HepG2 (cell line): Measurements from ENCODE around the gene MIF4GD. TPM values are rescaled to one million over a fixed set of nuclear protein-coding genes. Genes with fewer than 3 reads are reported as not detected.

ENCODE experiments used
- ATAC-seq: fragments of 200-7000 bp; cut with Tn5 transposase; 3 replicates; pipeline ENCODE4 v1.9.1; 2020; ENCODE audit warnings: mild to moderate bottlenecking, moderate library complexity
- BruUV-seq: library from RNA; stranded (reverse); fragments of 400-500 nt; replicated peaks from 2 replicates; lab custom pipeline; 2021; lab: Mats Ljungman, UMichigan
- CTCF ChIA-PET: fragments of 300-600 bp; formaldehyde crosslinking; extraction: SDS; loops from one replicate; lab custom pipeline; 2021; ENCODE audit warnings: low total read pairs, inconsistent platforms, low intra/inter-chr PET ratio; lab: Yijun Ruan, JAX
- POLR2A ChIA-PET: fragments of 350-600 bp; sonication (Branson Sonifier 250); formaldehyde crosslinking; loops from one replicate; lab custom pipeline; 2020; ENCODE audit warnings: antibody characterized with exemption, inconsistent platforms; lab: Yijun Ruan, JAX
- DNase-seq: peaks from one replicate; pipeline ENCODE4 v3.0.0-alpha.2; 2015; ENCODE audit warnings: low spot score
- FAIRE-seq: peaks from 3 replicates; lab custom pipeline; 2011; peaks lifted over from hg19 to GRCh38; lab: Jason Lieb, UNC
- H2AFZ ChIP-seq: one replicate; pipeline ENCODE4 v1.6.1; 2011; ENCODE audit warnings: low read length, inconsistent platforms
- H3K27ac ChIP-seq: fragments of 300-600 bp; 3 replicates; pipeline ENCODE4 v1.8.0; 2011; ENCODE audit warnings: mixed run types, mild to moderate bottlenecking, mixed read lengths, low read length, inconsistent platforms; ENCODE audit not compliant: insufficient read depth; ENCODE audit errors: extremely low read length
- H3K27me3 ChIP-seq, 2 experiments: fragments of 200-600 bp in 1 of 2; 2 replicates in 1 of 2; 3 replicates in 1 of 2; pipeline versions ENCODE4 v1.6.0 to v1.8.0; 2011; ENCODE audit warnings: low read length in 2 of 2, mild to moderate bottlenecking in 2 of 2, moderate library complexity in 2 of 2, inconsistent platforms in 1 of 2; ENCODE audit not compliant: insufficient read depth in 2 of 2, control insufficient read depth in 1 of 2
- H3K36me3 ChIP-seq, 2 experiments: fragments of 200-600 bp in 1 of 2; replicated peaks in 1 of 2; 2 replicates in 1 of 2; 3 replicates in 1 of 2; pipeline versions ENCODE4 v1.5.1 to v1.8.0; 2011; ENCODE audit warnings: low read length in 2 of 2, inconsistent platforms in 1 of 2; ENCODE audit not compliant: insufficient read depth in 2 of 2, control insufficient read depth in 1 of 2
- H3K4me1 ChIP-seq: 2 replicates; pipeline ENCODE4 v1.5.1; 2012; ENCODE audit warnings: low read length, inconsistent platforms; ENCODE audit not compliant: insufficient read depth
- H3K4me2 ChIP-seq: 2 replicates; pipeline ENCODE4 v1.6.0; 2011; ENCODE audit warnings: low read depth, low read length, inconsistent platforms
- H3K4me3 ChIP-seq, 3 experiments: fragments of 200-600 bp in 1 of 3; sonication (generic), shearing (Covaris generic) in 1 of 3; replicated peaks in 1 of 3; 2 replicates each; pipeline ENCODE4 v1.5.1; 2011 to 2016; ENCODE audit warnings: low read length in 3 of 3, inconsistent platforms in 2 of 3, low read depth in 2 of 3, mild to moderate bottlenecking in 2 of 3, control low read depth in 1 of 3, mixed read lengths in 1 of 3; ENCODE audit not compliant: insufficient read depth in 1 of 3
- H3K79me2 ChIP-seq: one replicate; pipeline ENCODE4 v1.6.1; 2011; ENCODE audit warnings: low read length, inconsistent platforms; ENCODE audit not compliant: insufficient read depth
- H3K9ac ChIP-seq: 2 replicates; pipeline ENCODE4 v1.6.0; 2011; ENCODE audit warnings: mild to moderate bottlenecking, low read depth, low read length, inconsistent platforms; ENCODE audit not compliant: insufficient read depth
- H3K9me3 ChIP-seq: 2 replicates; pipeline ENCODE4 v1.5.1; 2012; ENCODE audit warnings: mild to moderate bottlenecking, low read length
- H4K20me1 ChIP-seq: 2 replicates; pipeline ENCODE4 v1.6.0; 2011; ENCODE audit warnings: inconsistent platforms, mild to moderate bottlenecking, low read length, moderate library complexity; ENCODE audit not compliant: insufficient read depth
- AKAP8 ChIP-seq: sonication (generic); formaldehyde crosslinking; IDR thresholded peaks from 2 replicates; pipeline ENCODE4 v1.5.1; 2020; ENCODE audit warnings: mild to moderate bottlenecking, missing genetic modification reagents
- ARNT ChIP-seq: fragments of 450-650 bp; IDR thresholded peaks from 2 replicates; pipeline ENCODE4 v1.6.1; 2017
- BRCA1 ChIP-seq: sonication (generic); formaldehyde crosslinking; IDR thresholded peaks from 2 replicates; pipeline ENCODE4 v1.4.0; 2020; ENCODE audit warnings: missing genetic modification reagents
- HES4 ChIP-seq: sonication (generic); formaldehyde crosslinking; IDR thresholded peaks from 2 replicates; pipeline ENCODE4 v1.9.0; 2021; ENCODE audit warnings: mild to moderate bottlenecking, missing genetic modification reagents, borderline replicate concordance
- HNF4A ChIP-seq: sonication (generic); formaldehyde crosslinking; IDR thresholded peaks from 2 replicates; pipeline ENCODE4 v1.4.0; 2020; ENCODE audit warnings: missing genetic modification reagents
- MYC ChIP-seq: sonication (generic); formaldehyde crosslinking; IDR thresholded peaks from 2 replicates; pipeline ENCODE4 v1.9.0; 2021; ENCODE audit warnings: missing genetic modification reagents, borderline replicate concordance
- POGZ ChIP-seq: sonication (generic); formaldehyde crosslinking; IDR thresholded peaks from 2 replicates; pipeline ENCODE4 v1.4.0; 2020; ENCODE audit warnings: mild to moderate bottlenecking, missing genetic modification reagents
- TEAD2 ChIP-seq: sonication (generic); formaldehyde crosslinking; IDR thresholded peaks from 2 replicates; pipeline ENCODE4 v1.9.0; 2021; ENCODE audit warnings: missing genetic modification reagents
- TOPORS ChIP-seq: sonication (generic); formaldehyde crosslinking; IDR thresholded peaks from 2 replicates; pipeline ENCODE4 v1.8.0; 2023; ENCODE audit warnings: mild to moderate bottlenecking, missing genetic modification reagents
- ZBTB3 ChIP-seq: sonication (generic); formaldehyde crosslinking; IDR thresholded peaks from 2 replicates; pipeline ENCODE4 v1.4.0; 2020; ENCODE audit warnings: low read depth, mild to moderate bottlenecking, moderate library complexity, missing genetic modification reagents, borderline replicate concordance
- ZMYM4 ChIP-seq: sonication (generic); formaldehyde crosslinking; IDR thresholded peaks from 2 replicates; pipeline ENCODE4 v1.8.1; 2023; ENCODE audit warnings: mild to moderate bottlenecking, missing genetic modification reagents
- ZNF430 ChIP-seq: sonication (generic); formaldehyde crosslinking; IDR thresholded peaks from 2 replicates; pipeline ENCODE4 v1.9.0; 2021; ENCODE audit warnings: mild to moderate bottlenecking, missing genetic modification reagents
- WGBS: methylation state at CpG from one replicate; pipeline ENCODE4 v1.1.6; 2017; ENCODE audit warnings: low lambda C conversion rate; 5-methylcytosine and 5-hydroxymethylcytosine counted together
- in situ Hi-C: cut with HindIII; loops from 2 replicates; pipeline ENCODE4 v1.10.0; 2017; ENCODE audit warnings: low pct_unique_long_range_greater_than_20kb; ENCODE audit not compliant: extremely low pct_ligation_motif_present
- intact Hi-C: fragments of 100-400 bp; cut with micrococcal nuclease; formaldehyde crosslinking; loops from one replicate; pipeline ENCODE4 v1.10.0; 2022; ENCODE audit not compliant: unreplicated experiment
- polyA plus RNA-seq, 8 experiments: library from polyadenylated mRNA; depleted of rRNA in 3 of 8; stranded (reverse) in 7 of 8; unstranded in 1 of 8; fragments of >200 nt; fragmentation: Illumina TruSeq in 4 of 8; extraction: Trizol in 4 of 8; gene quantifications; 2 replicates each; pipeline versions ENCODE4 v1.2.1 to v1.2.3, GENCODE V29; 2011 to 2016; ENCODE audit warnings: low read depth in 4 of 8, missing spikeins in 1 of 8, mixed read lengths in 1 of 8; ENCODE audit not compliant: insufficient read depth in 1 of 8
- total RNA-seq, 5 experiments: library from RNA; depleted of rRNA; stranded (reverse); fragments of >200 nt; fragmentation: Illumina TruSeq; extraction: Trizol; gene quantifications; 2 replicates each; pipeline ENCODE4 v1.2.3, GENCODE V29; 2016; ENCODE audit warnings: low read depth in 1 of 5
- TF ChIP-seq, protein P1 (sequence below): sonication (generic); formaldehyde crosslinking; IDR thresholded peaks from 2 replicates; pipeline ENCODE4 v1.5.0; 2020; ENCODE audit warnings: mild to moderate bottlenecking, missing genetic modification reagents
- TF ChIP-seq, protein P2 (sequence below): sonication (generic); formaldehyde crosslinking; IDR thresholded peaks from 2 replicates; pipeline ENCODE4 v1.5.1; 2020; ENCODE audit warnings: missing genetic modification reagents, mild to moderate bottlenecking, borderline replicate concordance
- TF ChIP-seq, protein P3 (sequence below), 2 experiments: sonication (generic) in 1 of 2; formaldehyde crosslinking in 1 of 2; IDR thresholded peaks; 2 replicates each; pipeline versions ENCODE4 v1.4.0 to v1.6.1; 2016 to 2020; ENCODE audit warnings: borderline replicate concordance in 1 of 2, low read depth in 1 of 2, mild to moderate bottlenecking in 1 of 2, missing genetic modification reagents in 1 of 2

Gene MIF4GD
- total and polyA plus RNA-seq, 2 of the 13 experiments (the other 11 are each of a cell fraction or from before 2014, with no cell fraction given): 14.0 to 28.0 TPM

DNA sequence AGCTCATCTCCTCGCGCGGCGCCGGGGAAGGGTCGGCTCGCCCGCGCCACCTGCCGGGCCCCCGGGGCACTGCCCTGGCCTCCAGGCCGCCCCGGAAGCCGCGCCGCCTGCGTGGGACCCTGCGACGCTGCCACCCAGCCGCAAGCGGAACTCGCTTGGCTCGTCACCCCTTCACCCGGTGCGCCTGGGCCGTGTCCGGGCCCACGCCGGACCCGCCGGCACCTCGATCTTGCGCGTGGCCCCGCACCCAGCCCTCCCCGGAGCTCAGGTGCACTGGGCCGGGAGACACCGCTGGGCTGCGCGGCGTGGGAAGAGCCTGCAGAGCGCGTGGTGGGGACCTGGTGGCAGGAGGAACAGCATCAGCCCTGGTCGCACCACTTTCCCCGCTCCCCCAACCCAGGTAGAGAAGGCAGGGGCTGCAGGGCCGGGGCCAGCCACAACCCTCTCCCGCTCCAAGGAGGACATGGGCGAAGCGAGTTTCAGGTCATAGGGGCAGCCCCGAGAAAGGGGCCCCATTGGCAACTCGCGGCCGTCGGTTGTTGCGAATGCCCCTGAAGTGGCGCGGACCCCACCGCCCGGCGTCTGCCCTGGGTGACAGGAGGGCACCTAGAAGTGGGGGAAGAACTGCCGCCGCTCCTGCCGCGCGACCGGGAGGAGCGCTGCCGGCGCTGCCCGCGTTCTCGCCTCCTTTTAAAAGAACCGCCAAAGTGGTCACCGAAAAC is 363 bp upstream of the MIF4GD start:
- Histone ChIP-seq H3K27me3 (no peaks in the 10 kb centered on the region), H3K27ac (peak overlapping the region; percentile 77), H3K9ac (peak overlapping the region; percentile 96), H3K36me3 (peaks cover 8 to 26% of the 10 kb centered on the region in 2 experiments; a peak in 3 of 5 replicates), H3K4me2 (peak overlapping the region; percentile 94), H4K20me1 (no peaks in the 10 kb centered on the region), H3K4me1 (peaks cover 43% of the 10 kb centered on the region), H3K9me3 (no peaks in the 10 kb centered on the region), H2AFZ (no peak overlapping the region), H3K79me2 (peaks cover 6% of the 10 kb centered on the region), H3K4me3 (peak overlapping the region; percentile 91 to 98 (median 94))
- DNase-seq (peak; percentile 58), FAIRE-seq (no peak), ATAC-seq (peak; percentile 36)
- ChIA-PET POLR2A (interaction anchor here (0.6 to 6.6 kb wide), 24 partner anchors 10 to 237 kb away, joined by 3 to 93 read pairs (median 6); partner anchors contain the start of genes GGA3, GRB2, MRPS7 and NT5C), CTCF (interaction anchor here (1.2 kb wide), 1 partner anchor 52 kb away, joined by 4 read pairs; no protein-coding TSS in a partner anchor)
- TSS peak; percentile 37 for BruUV-seq
- WGBS: under 1% methylated on average over 34 of the region's 74 CpGs
- intact Hi-C loops: loop anchor here (1.0 to 2.0 kb wide), 3 partner anchors 18 to 141 kb away; partner anchors contain the start of genes GRB2 and SLC25A19
- in situ Hi-C loops: no loop called here
- TF ChIP-seq TOPORS (CRISPR knock-in tag) (peak; percentile 93; the same call in 1 of the 2 replicates), TEAD2 (CRISPR knock-in tag) (peak; percentile 74; the same call in 1 of the 2 replicates), BRCA1 (CRISPR knock-in tag) (peak; percentile 81; the same call in 1 of the 2 replicates), MYC (peak; percentile 83), ZBTB3 (CRISPR knock-in tag) (no peak; the same call in 1 of the 2 replicates), AKAP8 (CRISPR knock-in tag) (peak; percentile 55; the same call in 1 of the 2 replicates), ARNT (no peak), HNF4A (CRISPR knock-in tag) (no peak), HES4 (CRISPR knock-in tag) (no peak), ZMYM4 (CRISPR knock-in tag) (peak; percentile 74; the same call in 1 of the 2 replicates), POGZ (CRISPR knock-in tag) (peak; percentile 67), ZNF430 (no peak)
- TF ChIP-seq, protein P1, sequence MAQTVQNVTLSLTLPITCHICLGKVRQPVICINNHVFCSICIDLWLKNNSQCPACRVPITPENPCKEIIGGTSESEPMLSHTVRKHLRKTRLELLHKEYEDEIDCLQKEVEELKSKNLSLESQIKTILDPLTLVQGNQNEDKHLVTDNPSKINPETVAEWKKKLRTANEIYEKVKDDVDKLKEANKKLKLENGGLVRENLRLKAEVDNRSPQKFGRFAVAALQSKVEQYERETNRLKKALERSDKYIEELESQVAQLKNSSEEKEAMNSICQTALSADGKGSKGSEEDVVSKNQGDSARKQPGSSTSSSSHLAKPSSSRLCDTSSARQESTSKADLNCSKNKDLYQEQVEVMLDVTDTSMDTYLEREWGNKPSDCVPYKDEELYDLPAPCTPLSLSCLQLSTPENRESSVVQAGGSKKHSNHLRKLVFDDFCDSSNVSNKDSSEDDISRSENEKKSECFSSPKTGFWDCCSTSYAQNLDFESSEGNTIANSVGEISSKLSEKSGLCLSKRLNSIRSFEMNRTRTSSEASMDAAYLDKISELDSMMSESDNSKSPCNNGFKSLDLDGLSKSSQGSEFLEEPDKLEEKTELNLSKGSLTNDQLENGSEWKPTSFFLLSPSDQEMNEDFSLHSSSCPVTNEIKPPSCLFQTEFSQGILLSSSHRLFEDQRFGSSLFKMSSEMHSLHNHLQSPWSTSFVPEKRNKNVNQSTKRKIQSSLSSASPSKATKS (CRISPR knock-in tag): no peak
- TF ChIP-seq, protein P2, sequence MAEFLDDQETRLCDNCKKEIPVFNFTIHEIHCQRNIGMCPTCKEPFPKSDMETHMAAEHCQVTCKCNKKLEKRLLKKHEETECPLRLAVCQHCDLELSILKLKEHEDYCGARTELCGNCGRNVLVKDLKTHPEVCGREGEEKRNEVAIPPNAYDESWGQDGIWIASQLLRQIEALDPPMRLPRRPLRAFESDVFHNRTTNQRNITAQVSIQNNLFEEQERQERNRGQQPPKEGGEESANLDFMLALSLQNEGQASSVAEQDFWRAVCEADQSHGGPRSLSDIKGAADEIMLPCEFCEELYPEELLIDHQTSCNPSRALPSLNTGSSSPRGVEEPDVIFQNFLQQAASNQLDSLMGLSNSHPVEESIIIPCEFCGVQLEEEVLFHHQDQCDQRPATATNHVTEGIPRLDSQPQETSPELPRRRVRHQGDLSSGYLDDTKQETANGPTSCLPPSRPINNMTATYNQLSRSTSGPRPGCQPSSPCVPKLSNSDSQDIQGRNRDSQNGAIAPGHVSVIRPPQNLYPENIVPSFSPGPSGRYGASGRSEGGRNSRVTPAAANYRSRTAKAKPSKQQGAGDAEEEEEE (CRISPR knock-in tag): no peak
- TF ChIP-seq, protein P3, sequence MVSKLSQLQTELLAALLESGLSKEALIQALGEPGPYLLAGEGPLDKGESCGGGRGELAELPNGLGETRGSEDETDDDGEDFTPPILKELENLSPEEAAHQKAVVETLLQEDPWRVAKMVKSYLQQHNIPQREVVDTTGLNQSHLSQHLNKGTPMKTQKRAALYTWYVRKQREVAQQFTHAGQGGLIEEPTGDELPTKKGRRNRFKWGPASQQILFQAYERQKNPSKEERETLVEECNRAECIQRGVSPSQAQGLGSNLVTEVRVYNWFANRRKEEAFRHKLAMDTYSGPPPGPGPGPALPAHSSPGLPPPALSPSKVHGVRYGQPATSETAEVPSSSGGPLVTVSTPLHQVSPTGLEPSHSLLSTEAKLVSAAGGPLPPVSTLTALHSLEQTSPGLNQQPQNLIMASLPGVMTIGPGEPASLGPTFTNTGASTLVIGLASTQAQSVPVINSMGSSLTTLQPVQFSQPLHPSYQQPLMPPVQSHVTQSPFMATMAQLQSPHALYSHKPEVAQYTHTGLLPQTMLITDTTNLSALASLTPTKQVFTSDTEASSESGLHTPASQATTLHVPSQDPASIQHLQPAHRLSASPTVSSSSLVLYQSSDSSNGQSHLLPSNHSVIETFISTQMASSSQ (IDR thresholded peaks at IDR 0.05; ENCODE audit: low read depth): no peak
- TF ChIP-seq, protein P3 (CRISPR knock-in tag; IDR thresholded peaks at IDR 0.05; ENCODE audit: borderline replicate concordance): 0 out of 2 replicates have a peak, but pooled peaks have one; percentile 24
